T-cell (primary cell): ENCODE data around the gene RAPGEF4. TPM values are rescaled to one million over a fixed set of nuclear protein-coding genes. Genes with fewer than 3 reads are reported as not detected.

Experiments
- ATAC-seq, 4 experiments: fragments of 200-7000 bp in 3 of 4; fragments of 150-1000 bp in 1 of 4; cut with Tn5 transposase; replicated peaks in 1 of 4; 1 replicate in 3 of 4; 2 replicates in 1 of 4; pipeline ENCODE4 v1.10.0; 2021; ENCODE audit warnings: moderate library complexity in 3 of 4, mild to moderate bottlenecking in 2 of 4, moderate number of reproducible peaks in 1 of 4
- CTCF ChIA-PET, 2 donors: fragments of 300-600 bp; sonication (Branson Sonifier 250); formaldehyde crosslinking; loops; one replicate each; lab custom pipeline; 2022; ENCODE audit warnings: antibody characterized with exemption in 2 of 2; lab: Charles Lee
- POLR2A ChIA-PET, 2 donors: fragments of 300-600 bp; sonication (Branson Sonifier 250); formaldehyde crosslinking; loops; one replicate each; lab custom pipeline; 2022; ENCODE audit warnings: antibody characterized with exemption in 2 of 2; lab: Charles Lee
- DNase-seq, 35 experiments: peaks; one replicate each; pipeline versions ENCODE4 v3.0.0 to v3.0.0-alpha.2; 2013 to 2023
- H3K27ac ChIP-seq: one replicate; pipeline ENCODE4 v1.5.1; 2013; ENCODE audit warnings: low read length
- H3K27me3 ChIP-seq, 2 experiments: replicated peaks in 1 of 2; 1 replicate in 1 of 2; 2 replicates in 1 of 2; pipeline versions ENCODE4 v1.6.1 to v1.7.0; 2013; ENCODE audit warnings: low read length in 1 of 2, mixed read lengths in 1 of 2; ENCODE audit not compliant: control insufficient read depth in 2 of 2, insufficient read depth in 2 of 2; ENCODE audit errors: extremely low read depth in 1 of 2
- H3K36me3 ChIP-seq, 2 donors: 1 replicate in 1 of 2; 2 replicates in 1 of 2; pipeline versions ENCODE4 v1.6.1 to v1.7.0; 2013; ENCODE audit warnings: low read length in 1 of 2; ENCODE audit not compliant: control insufficient read depth in 2 of 2, insufficient read depth in 1 of 2; ENCODE audit errors: extremely low read depth in 1 of 2
- H3K4me1 ChIP-seq, 2 experiments: 1 replicate in 1 of 2; 2 replicates in 1 of 2; pipeline versions ENCODE4 v1.6.1 to v1.7.0; 2013; ENCODE audit warnings: low read length in 2 of 2, mixed read lengths in 1 of 2; ENCODE audit not compliant: insufficient read depth in 2 of 2, control insufficient read depth in 1 of 2; ENCODE audit errors: extremely low read depth in 1 of 2
- H3K4me3 ChIP-seq, 2 donors: 1 replicate in 1 of 2; 2 replicates in 1 of 2; pipeline versions ENCODE4 v1.5.1 to v1.7.0; 2013; ENCODE audit warnings: mild to moderate bottlenecking in 2 of 2, low read length in 1 of 2, moderate library complexity in 1 of 2; ENCODE audit not compliant: control insufficient read depth in 1 of 2; ENCODE audit errors: extremely low read depth in 1 of 2
- H3K9me3 ChIP-seq: 2 replicates; pipeline ENCODE4 v1.7.0; 2013
- H3K27ac Mint-ChIP-seq, 2 donors: one replicate each; pipeline ENCODE4 v1.8.0; 2020 to 2021; ENCODE audit warnings: mild to moderate bottlenecking in 2 of 2, mixed read lengths in 2 of 2
- H3K27me3 Mint-ChIP-seq, 2 donors: one replicate each; pipeline ENCODE4 v1.8.0; 2021 to 2022; ENCODE audit warnings: mixed read lengths in 2 of 2
- H3K36me3 Mint-ChIP-seq: one replicate; pipeline ENCODE4 v1.8.0; 2021; ENCODE audit warnings: mixed read lengths
- H3K4me1 Mint-ChIP-seq, 3 donors: one replicate each; pipeline ENCODE4 v1.8.0; 2020 to 2022; ENCODE audit warnings: mixed read lengths in 3 of 3, mild to moderate bottlenecking in 1 of 3
- H3K4me3 Mint-ChIP-seq, 3 donors: one replicate each; pipeline ENCODE4 v1.8.0; 2020 to 2022; ENCODE audit warnings: mild to moderate bottlenecking in 3 of 3, mixed read lengths in 3 of 3, moderate library complexity in 3 of 3
- H3K9me3 Mint-ChIP-seq, 3 donors: one replicate each; pipeline ENCODE4 v1.8.0; 2020 to 2022; ENCODE audit warnings: mixed read lengths in 3 of 3
- WGBS: methylation state at CpG from one replicate; pipeline ENCODE4 v1.1.5; 2013; ENCODE audit warnings: missing lambda C conversion rate; ENCODE audit not compliant: insufficient coverage; 5-methylcytosine and 5-hydroxymethylcytosine counted together
- total RNA-seq, 35 experiments: library from RNA in 6 of 35; stranded (reverse) in 6 of 35; fragments of 120-200 nt in 1 of 35; gene quantifications; one replicate each; pipeline versions ENCODE4 v1.2.1 to v1.2.4 and lab custom pipeline; 2013 to 2026

RAPGEF4 gene
- total RNA-seq, 5 donors from 2014 or later (not counting 1 experiment from before 2014, with no cell fraction given) = 0.18 to 2.5 (median 0.38) TPM

- DNase-seq (no peak), ATAC-seq (no peak)
- Histone ChIP-seq H3K4me1 (no peaks in the 10 kb centered on the region), H3K36me3 (no peaks in the 10 kb centered on the region), H3K27ac (no peak overlapping the region), H3K27me3 (no peaks in the 10 kb centered on the region), H3K9me3 (no peaks in the 10 kb centered on the region), H3K4me3 (no peak overlapping the region)
- CTCF ChIA-PET = no interaction called here
- WGBS = no CpG with 5 or more reads among the region's 2 CpGs
- Mint-ChIP-seq H3K4me1 (no peaks in the 10 kb centered on the region), H3K36me3 (no peaks in the 10 kb centered on the region), H3K27ac (no peak overlapping the region), H3K9me3 (peaks cover 0 to 3% (median 0%) of the 10 kb centered on the region in 3 donors), H3K4me3 (no peak overlapping the region), H3K27me3 (peaks cover 10 to 11% of the 10 kb centered on the region in 2 donors)
- POLR2A ChIA-PET = no interaction called here
These were observed 351.0 kb downstream of the RAPGEF4 start for GRCh38 chr2:173086518-173087213.

GRCh38 chr2:173087214-173087581 lies 351.6 kb downstream of the RAPGEF4 start:
- H3K4me1 ChIP-seq = no peaks in the 10 kb centered on the region
- no peak overlapping the region for H3K27ac Mint-ChIP-seq
- H3K27ac ChIP-seq = no peak overlapping the region
- no peak overlapping the region for H3K4me3 ChIP-seq
- no peaks in the 10 kb centered on the region for H3K9me3 ChIP-seq
- no peaks in the 10 kb centered on the region for H3K27me3 ChIP-seq
- ATAC-seq (no peak), DNase-seq (no peak)
- H3K4me1 Mint-ChIP-seq = no peaks in the 10 kb centered on the region
- H3K4me3 Mint-ChIP-seq = no peak overlapping the region
- H3K36me3 ChIP-seq = no peaks in the 10 kb centered on the region
- H3K9me3 Mint-ChIP-seq = peaks cover 0 to 2% (median 0%) of the 10 kb centered on the region in 3 donors
- ChIA-PET POLR2A (no interaction called here), CTCF (no interaction called here)
- WGBS = 64% methylated on average over 1 of the region's 1 CpG
- H3K27me3 Mint-ChIP-seq = peaks cover 9 to 11% of the 10 kb centered on the region in 2 donors
- no peaks in the 10 kb centered on the region for H3K36me3 Mint-ChIP-seq

DNA sequence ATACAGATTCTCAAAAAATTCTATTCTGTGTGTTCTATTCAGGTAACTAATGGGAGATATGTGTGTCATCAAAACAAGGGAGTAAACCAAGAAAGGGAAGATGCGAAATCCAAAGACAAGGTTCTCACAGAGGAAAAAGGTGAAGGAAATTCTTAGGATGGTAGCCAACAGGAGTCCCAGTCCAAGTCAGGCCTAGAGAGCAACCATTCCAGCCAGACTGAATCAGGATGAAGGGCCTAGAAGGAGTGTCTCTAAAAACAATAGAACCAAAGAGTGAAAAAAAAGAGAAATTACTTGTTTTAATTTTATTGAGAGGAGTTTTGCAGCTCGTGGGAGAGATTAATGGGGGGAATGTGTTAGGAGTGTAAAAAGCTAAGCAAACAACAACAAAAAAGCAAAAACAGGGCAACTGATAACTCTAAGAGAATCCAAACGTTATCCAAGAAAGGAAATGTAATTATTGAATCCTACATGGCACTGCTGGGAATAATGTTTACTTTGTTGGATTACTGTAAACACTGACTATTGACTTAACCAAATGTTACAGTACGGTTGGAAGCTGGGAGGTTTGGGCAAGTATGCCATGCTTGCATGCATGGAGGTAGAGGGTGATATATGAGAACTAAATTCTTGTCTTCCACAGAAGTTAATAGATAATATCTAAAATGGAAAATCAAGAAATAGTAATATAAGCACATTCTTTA lies 352.3 kb downstream of the RAPGEF4 start:
- Histone ChIP-seq H3K4me3 (no peak overlapping the region), H3K27me3 (no peaks in the 10 kb centered on the region), H3K36me3 (no peaks in the 10 kb centered on the region), H3K9me3 (no peaks in the 10 kb centered on the region), H3K4me1 (no peaks in the 10 kb centered on the region), H3K27ac (no peak overlapping the region)
- WGBS = 100% methylated on average over 1 of the region's 4 CpGs
- Mint-ChIP-seq H3K27me3 (peaks cover 3 to 11% of the 10 kb centered on the region in 2 donors), H3K27ac (no peak overlapping the region), H3K36me3 (no peaks in the 10 kb centered on the region), H3K9me3 (no peaks in the 10 kb centered on the region), H3K4me3 (no peak overlapping the region), H3K4me1 (no peaks in the 10 kb centered on the region)
- DNase-seq (no peak), ATAC-seq (no peak)
- ChIA-PET POLR2A (no interaction called here), CTCF (interaction anchor here in 1 of 2 donors (0.8 kb wide), 1 partner anchor 15 kb away, joined by 3 read pairs; no protein-coding TSS in a partner anchor)

DNA sequence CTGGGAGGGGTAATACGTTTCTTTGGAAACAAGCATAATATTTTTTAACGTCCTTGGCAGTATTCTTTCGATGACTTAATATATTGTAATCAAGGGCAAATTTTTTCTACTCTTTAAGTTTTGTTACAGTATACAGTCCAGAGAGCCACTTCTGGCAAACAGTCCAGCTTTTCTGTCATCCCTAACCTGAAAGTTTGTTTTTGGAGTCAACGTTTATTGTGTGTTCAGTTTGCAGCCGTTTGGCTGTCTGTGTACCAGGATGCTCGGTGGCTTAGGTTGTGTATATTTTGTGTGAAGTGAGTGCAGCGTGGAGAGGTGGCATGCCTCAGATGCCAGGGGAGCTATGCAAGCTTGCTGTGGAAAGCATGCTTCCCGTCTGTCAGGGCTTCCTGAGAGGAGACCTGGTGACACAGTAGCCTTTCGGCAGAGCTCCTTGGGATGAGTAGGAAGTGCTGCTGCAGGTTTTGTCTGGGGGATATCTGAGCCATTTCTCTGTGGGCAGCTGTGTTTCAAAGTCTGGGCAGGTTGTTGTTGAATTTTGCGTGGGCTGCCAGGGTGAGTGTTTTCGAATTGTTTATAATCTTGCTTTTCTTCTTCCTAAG lies 354.7 kb downstream of the RAPGEF4 start:
- Mint-ChIP-seq H3K9me3 (no peaks in the 10 kb centered on the region), H3K27ac (no peak overlapping the region), H3K27me3 (peaks cover 3 to 7% of the 10 kb centered on the region in 2 donors), H3K36me3 (no peaks in the 10 kb centered on the region), H3K4me3 (no peak overlapping the region), H3K4me1 (no peaks in the 10 kb centered on the region)
- no peak for ATAC-seq
- no peaks in the 10 kb centered on the region for H3K9me3 ChIP-seq
- no peak overlapping the region for H3K4me3 ChIP-seq
- ChIA-PET POLR2A (no interaction called here), CTCF (no interaction called here)
- H3K4me1 ChIP-seq = no peaks in the 10 kb centered on the region
- H3K27ac ChIP-seq = no peak overlapping the region
- no peaks in the 10 kb centered on the region for H3K27me3 ChIP-seq
- H3K36me3 ChIP-seq = no peaks in the 10 kb centered on the region
- 87% methylated on average over 6 of the region's 11 CpGs for WGBS
- no peak for DNase-seq

- ChIA-PET CTCF (no interaction called here), POLR2A (no interaction called here)
- no peaks in the 10 kb centered on the region for H3K27me3 ChIP-seq
- H3K36me3 ChIP-seq = no peaks in the 10 kb centered on the region
- ATAC-seq (no peak), DNase-seq (no peak)
- no peaks in the 10 kb centered on the region for H3K4me1 Mint-ChIP-seq
- no peak overlapping the region for H3K4me3 Mint-ChIP-seq
- no peaks in the 10 kb centered on the region for H3K4me1 ChIP-seq
- no peak overlapping the region for H3K27ac Mint-ChIP-seq
- no peaks in the 10 kb centered on the region for H3K36me3 Mint-ChIP-seq
- no peaks in the 10 kb centered on the region for H3K9me3 ChIP-seq
- WGBS = 96% methylated on average over 4 of the region's 10 CpGs
- H3K27ac ChIP-seq = no peak overlapping the region
- H3K27me3 Mint-ChIP-seq = peaks cover 3 to 7% of the 10 kb centered on the region in 2 donors
- H3K4me3 ChIP-seq = no peak overlapping the region
- H3K9me3 Mint-ChIP-seq = no peaks in the 10 kb centered on the region
These were observed 355.5 kb downstream of the RAPGEF4 start for GRCh38 chr2:173090973-173091660.

- H3K9me3 ChIP-seq = no peaks in the 10 kb centered on the region
- no peaks in the 10 kb centered on the region for H3K27me3 ChIP-seq
- Mint-ChIP-seq H3K27me3 (peaks cover 3 to 7% of the 10 kb centered on the region in 2 donors), H3K9me3 (no peaks in the 10 kb centered on the region), H3K4me3 (no peak overlapping the region), H3K36me3 (no peaks in the 10 kb centered on the region), H3K4me1 (no peaks in the 10 kb centered on the region), H3K27ac (no peak overlapping the region)
- CTCF ChIA-PET = no interaction called here
- 83% methylated on average over 2 of the region's 4 CpGs for WGBS
- H3K4me3 ChIP-seq = no peak overlapping the region
- DNase-seq (no peak), ATAC-seq (no peak)
- no peaks in the 10 kb centered on the region for H3K4me1 ChIP-seq
- POLR2A ChIA-PET = interaction anchor here in 1 of 2 donors (0.6 kb wide), 1 partner anchor 1740 kb away, joined by 3 read pairs; no protein-coding TSS in a partner anchor
- H3K36me3 ChIP-seq = no peaks in the 10 kb centered on the region
- no peak overlapping the region for H3K27ac ChIP-seq
These were observed 356.3 kb downstream of the RAPGEF4 start for GRCh38 chr2:173091910-173092309.
